HepG2 (cell line): Measurements from ENCODE around the gene GPR152. TPM values are rescaled to one million over a fixed set of nuclear protein-coding genes. Genes with fewer than 3 reads are reported as not detected.

Source experiments
- ATAC-seq: fragments of 200-7000 bp; cut with Tn5 transposase; 3 replicates; pipeline ENCODE4 v1.9.1; 2020; ENCODE audit warnings: mild to moderate bottlenecking, moderate library complexity
- BruUV-seq: library from RNA; stranded (reverse); fragments of 400-500 nt; replicated peaks from 2 replicates; lab custom pipeline; 2021; lab: Mats Ljungman, UMichigan
- CTCF ChIA-PET: fragments of 300-600 bp; formaldehyde crosslinking; extraction: SDS; loops from one replicate; lab custom pipeline; 2021; ENCODE audit warnings: low total read pairs, inconsistent platforms, low intra/inter-chr PET ratio; lab: Yijun Ruan, JAX
- POLR2A ChIA-PET: fragments of 350-600 bp; sonication (Branson Sonifier 250); formaldehyde crosslinking; loops from one replicate; lab custom pipeline; 2020; ENCODE audit warnings: antibody characterized with exemption, inconsistent platforms; lab: Yijun Ruan, JAX
- DNase-seq: peaks from one replicate; pipeline ENCODE4 v3.0.0-alpha.2; 2015; ENCODE audit warnings: low spot score
- FAIRE-seq: peaks from 3 replicates; lab custom pipeline; 2011; peaks lifted over from hg19 to GRCh38; lab: Jason Lieb, UNC
- H2AFZ ChIP-seq: one replicate; pipeline ENCODE4 v1.6.1; 2011; ENCODE audit warnings: low read length, inconsistent platforms
- H3K27ac ChIP-seq: fragments of 300-600 bp; 3 replicates; pipeline ENCODE4 v1.8.0; 2011; ENCODE audit warnings: mixed run types, mild to moderate bottlenecking, mixed read lengths, low read length, inconsistent platforms; ENCODE audit not compliant: insufficient read depth; ENCODE audit errors: extremely low read length
- H3K27me3 ChIP-seq, 2 experiments: fragments of 200-600 bp in 1 of 2; 2 replicates in 1 of 2; 3 replicates in 1 of 2; pipeline versions ENCODE4 v1.6.0 to v1.8.0; 2011; ENCODE audit warnings: low read length in 2 of 2, mild to moderate bottlenecking in 2 of 2, moderate library complexity in 2 of 2, inconsistent platforms in 1 of 2; ENCODE audit not compliant: insufficient read depth in 2 of 2, control insufficient read depth in 1 of 2
- H3K36me3 ChIP-seq, 2 experiments: fragments of 200-600 bp in 1 of 2; replicated peaks in 1 of 2; 2 replicates in 1 of 2; 3 replicates in 1 of 2; pipeline versions ENCODE4 v1.5.1 to v1.8.0; 2011; ENCODE audit warnings: low read length in 2 of 2, inconsistent platforms in 1 of 2; ENCODE audit not compliant: insufficient read depth in 2 of 2, control insufficient read depth in 1 of 2
- H3K4me1 ChIP-seq: 2 replicates; pipeline ENCODE4 v1.5.1; 2012; ENCODE audit warnings: low read length, inconsistent platforms; ENCODE audit not compliant: insufficient read depth
- H3K4me2 ChIP-seq: 2 replicates; pipeline ENCODE4 v1.6.0; 2011; ENCODE audit warnings: low read depth, low read length, inconsistent platforms
- H3K4me3 ChIP-seq, 3 experiments: fragments of 200-600 bp in 1 of 3; sonication (generic), shearing (Covaris generic) in 1 of 3; replicated peaks in 1 of 3; 2 replicates each; pipeline ENCODE4 v1.5.1; 2011 to 2016; ENCODE audit warnings: low read length in 3 of 3, inconsistent platforms in 2 of 3, low read depth in 2 of 3, mild to moderate bottlenecking in 2 of 3, control low read depth in 1 of 3, mixed read lengths in 1 of 3; ENCODE audit not compliant: insufficient read depth in 1 of 3
- H3K79me2 ChIP-seq: one replicate; pipeline ENCODE4 v1.6.1; 2011; ENCODE audit warnings: low read length, inconsistent platforms; ENCODE audit not compliant: insufficient read depth
- H3K9ac ChIP-seq: 2 replicates; pipeline ENCODE4 v1.6.0; 2011; ENCODE audit warnings: mild to moderate bottlenecking, low read depth, low read length, inconsistent platforms; ENCODE audit not compliant: insufficient read depth
- H3K9me3 ChIP-seq: 2 replicates; pipeline ENCODE4 v1.5.1; 2012; ENCODE audit warnings: mild to moderate bottlenecking, low read length
- H4K20me1 ChIP-seq: 2 replicates; pipeline ENCODE4 v1.6.0; 2011; ENCODE audit warnings: inconsistent platforms, mild to moderate bottlenecking, low read length, moderate library complexity; ENCODE audit not compliant: insufficient read depth
- JUN ChIP-seq: sonication (generic); formaldehyde crosslinking; IDR thresholded peaks from 2 replicates; pipeline ENCODE4 v1.4.0; 2020; ENCODE audit warnings: mild to moderate bottlenecking, missing genetic modification reagents
- ZNF263 ChIP-seq: sonication (generic); formaldehyde crosslinking; IDR thresholded peaks from 2 replicates; pipeline ENCODE4 v1.4.0; 2020; ENCODE audit warnings: missing genetic modification reagents
- WGBS: methylation state at CpG from one replicate; pipeline ENCODE4 v1.1.6; 2017; ENCODE audit warnings: low lambda C conversion rate; 5-methylcytosine and 5-hydroxymethylcytosine counted together
- in situ Hi-C: cut with HindIII; loops from 2 replicates; pipeline ENCODE4 v1.10.0; 2017; ENCODE audit warnings: low pct_unique_long_range_greater_than_20kb; ENCODE audit not compliant: extremely low pct_ligation_motif_present
- intact Hi-C: fragments of 100-400 bp; cut with micrococcal nuclease; formaldehyde crosslinking; loops from one replicate; pipeline ENCODE4 v1.10.0; 2022; ENCODE audit not compliant: unreplicated experiment
- polyA plus RNA-seq, 8 experiments: library from polyadenylated mRNA; depleted of rRNA in 3 of 8; stranded (reverse) in 7 of 8; unstranded in 1 of 8; fragments of >200 nt; fragmentation: Illumina TruSeq in 4 of 8; extraction: Trizol in 4 of 8; gene quantifications; 2 replicates each; pipeline versions ENCODE4 v1.2.1 to v1.2.3, GENCODE V29; 2011 to 2016; ENCODE audit warnings: low read depth in 4 of 8, missing spikeins in 1 of 8, mixed read lengths in 1 of 8; ENCODE audit not compliant: insufficient read depth in 1 of 8
- total RNA-seq, 5 experiments: library from RNA; depleted of rRNA; stranded (reverse); fragments of >200 nt; fragmentation: Illumina TruSeq; extraction: Trizol; gene quantifications; 2 replicates each; pipeline ENCODE4 v1.2.3, GENCODE V29; 2016; ENCODE audit warnings: low read depth in 1 of 5
- TF ChIP-seq, protein P1 (sequence below): sonication (generic); formaldehyde crosslinking; IDR thresholded peaks from 2 replicates; pipeline ENCODE4 v1.4.0; 2020; ENCODE audit warnings: missing genetic modification reagents
- TF ChIP-seq, protein P2 (sequence below): sonication (generic); formaldehyde crosslinking; IDR thresholded peaks from 2 replicates; pipeline ENCODE4 v1.5.0; 2020; ENCODE audit warnings: missing genetic modification reagents

Gene GPR152
- total and polyA plus RNA-seq, 2 of the 13 experiments (the other 11 are each of a cell fraction or from before 2014, with no cell fraction given), result not detected

- ChIA-PET POLR2A (interaction anchor here (1.2 to 1.3 kb wide), 2 partner anchors 12 to 14 kb away, joined by 3 to 4 read pairs; partner anchors contain the start of genes PPP1CA and RPS6KB2), CTCF (no interaction called here)
- H3K79me2 ChIP-seq, result no peaks in the 10 kb centered on the region
- in situ Hi-C loops (no loop called here), intact Hi-C loops (no loop called here)
- DNase-seq, result no peak
- H3K4me2 ChIP-seq, result no peak overlapping the region
- H3K9me3 ChIP-seq, result no peaks in the 10 kb centered on the region
- no peak for FAIRE-seq
- H3K27me3 ChIP-seq, result peaks cover 10 to 65% of the 10 kb centered on the region in 2 experiments; a peak in 4 of 5 replicates
- no TSS peak for BruUV-seq
- no peaks in the 10 kb centered on the region for H4K20me1 ChIP-seq
- 0 out of 2 replicates have a peak, but pooled peaks have one; percentile 18 for TF ChIP-seq ZNF263 (CRISPR knock-in tag)
- TF ChIP-seq, protein P1, sequence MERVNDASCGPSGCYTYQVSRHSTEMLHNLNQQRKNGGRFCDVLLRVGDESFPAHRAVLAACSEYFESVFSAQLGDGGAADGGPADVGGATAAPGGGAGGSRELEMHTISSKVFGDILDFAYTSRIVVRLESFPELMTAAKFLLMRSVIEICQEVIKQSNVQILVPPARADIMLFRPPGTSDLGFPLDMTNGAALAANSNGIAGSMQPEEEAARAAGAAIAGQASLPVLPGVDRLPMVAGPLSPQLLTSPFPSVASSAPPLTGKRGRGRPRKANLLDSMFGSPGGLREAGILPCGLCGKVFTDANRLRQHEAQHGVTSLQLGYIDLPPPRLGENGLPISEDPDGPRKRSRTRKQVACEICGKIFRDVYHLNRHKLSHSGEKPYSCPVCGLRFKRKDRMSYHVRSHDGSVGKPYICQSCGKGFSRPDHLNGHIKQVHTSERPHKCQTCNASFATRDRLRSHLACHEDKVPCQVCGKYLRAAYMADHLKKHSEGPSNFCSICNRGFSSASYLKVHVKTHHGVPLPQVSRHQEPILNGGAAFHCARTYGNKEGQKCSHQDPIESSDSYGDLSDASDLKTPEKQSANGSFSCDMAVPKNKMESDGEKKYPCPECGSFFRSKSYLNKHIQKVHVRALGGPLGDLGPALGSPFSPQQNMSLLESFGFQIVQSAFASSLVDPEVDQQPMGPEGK (CRISPR knock-in tag), result 0 out of 2 replicates have a peak, but pooled peaks have one; percentile 24
- TF ChIP-seq, protein P2, sequence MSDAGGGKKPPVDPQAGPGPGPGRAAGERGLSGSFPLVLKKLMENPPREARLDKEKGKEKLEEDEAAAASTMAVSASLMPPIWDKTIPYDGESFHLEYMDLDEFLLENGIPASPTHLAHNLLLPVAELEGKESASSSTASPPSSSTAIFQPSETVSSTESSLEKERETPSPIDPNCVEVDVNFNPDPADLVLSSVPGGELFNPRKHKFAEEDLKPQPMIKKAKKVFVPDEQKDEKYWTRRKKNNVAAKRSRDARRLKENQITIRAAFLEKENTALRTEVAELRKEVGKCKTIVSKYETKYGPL, result no peak
- TF ChIP-seq JUN (CRISPR knock-in tag), result no peak
- no peak overlapping the region for H3K27ac ChIP-seq
- no peaks in the 10 kb centered on the region for H3K36me3 ChIP-seq
- H3K9ac ChIP-seq, result no peak overlapping the region
- H3K4me3 ChIP-seq, result no peak overlapping the region
- ATAC-seq, result peak; percentile 17
- no peak overlapping the region for H2AFZ ChIP-seq
- H3K4me1 ChIP-seq, result peaks cover 68% of the 10 kb centered on the region
- WGBS, result 10% methylated on average over 2 of the region's 2 CpGs
Measured at GRCh38 chr11:67413266-67413849, 39.2 kb downstream of the GPR152 start.
